Omental fat pad (tissue), 4 donors: Measurements from ENCODE around the gene GPER1. TPM values are rescaled to one million over a fixed set of nuclear protein-coding genes. Genes with fewer than 3 reads are reported as not detected.
A peak's percentile ranks its signal among the peaks of the same experiment; 100 is the strongest.

Experiments used
- ATAC-seq: fragments of 150-250 bp; one replicate; pipeline ENCODE4 v1.9.1; 2016; ENCODE audit warnings: mild to moderate bottlenecking, moderate library complexity; ENCODE audit not compliant: low FRiP score
- DNase-seq: peaks from one replicate; pipeline ENCODE4 v3.0.0-alpha.2; 2019; ENCODE audit warnings: low spot score
- total RNA-seq, 4 donors: library from RNA; depleted of rRNA; stranded (reverse); fragments of >200 nt; gene quantifications; one replicate each; pipeline ENCODE4 v1.1.0, GENCODE V29; 2016
- TF ChIP-seq, protein P1 (sequence below), 3 donors: fragments of 450-650 bp; IDR thresholded peaks; one replicate each; pipeline ENCODE4 v1.5.1; 2016 to 2017; ENCODE audit warnings: antibody characterized with exemption in 3 of 3, mild to moderate bottlenecking in 3 of 3, moderate library complexity in 2 of 3

Gene GPER1
- total RNA-seq, 4 donors from 2014 or later, result 3.2 to 18.9 (median 4.1) TPM

- TF ChIP-seq, protein P1, sequence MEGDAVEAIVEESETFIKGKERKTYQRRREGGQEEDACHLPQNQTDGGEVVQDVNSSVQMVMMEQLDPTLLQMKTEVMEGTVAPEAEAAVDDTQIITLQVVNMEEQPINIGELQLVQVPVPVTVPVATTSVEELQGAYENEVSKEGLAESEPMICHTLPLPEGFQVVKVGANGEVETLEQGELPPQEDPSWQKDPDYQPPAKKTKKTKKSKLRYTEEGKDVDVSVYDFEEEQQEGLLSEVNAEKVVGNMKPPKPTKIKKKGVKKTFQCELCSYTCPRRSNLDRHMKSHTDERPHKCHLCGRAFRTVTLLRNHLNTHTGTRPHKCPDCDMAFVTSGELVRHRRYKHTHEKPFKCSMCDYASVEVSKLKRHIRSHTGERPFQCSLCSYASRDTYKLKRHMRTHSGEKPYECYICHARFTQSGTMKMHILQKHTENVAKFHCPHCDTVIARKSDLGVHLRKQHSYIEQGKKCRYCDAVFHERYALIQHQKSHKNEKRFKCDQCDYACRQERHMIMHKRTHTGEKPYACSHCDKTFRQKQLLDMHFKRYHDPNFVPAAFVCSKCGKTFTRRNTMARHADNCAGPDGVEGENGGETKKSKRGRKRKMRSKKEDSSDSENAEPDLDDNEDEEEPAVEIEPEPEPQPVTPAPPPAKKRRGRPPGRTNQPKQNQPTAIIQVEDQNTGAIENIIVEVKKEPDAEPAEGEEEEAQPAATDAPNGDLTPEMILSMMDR (IDR thresholded peaks at IDR 0.05), result no peak
- DNase-seq (no peak), ATAC-seq (no peak)
Observed at GRCh38 chr7:1064581-1064980, 23.3 kb upstream of the GPER1 start.

DNA sequence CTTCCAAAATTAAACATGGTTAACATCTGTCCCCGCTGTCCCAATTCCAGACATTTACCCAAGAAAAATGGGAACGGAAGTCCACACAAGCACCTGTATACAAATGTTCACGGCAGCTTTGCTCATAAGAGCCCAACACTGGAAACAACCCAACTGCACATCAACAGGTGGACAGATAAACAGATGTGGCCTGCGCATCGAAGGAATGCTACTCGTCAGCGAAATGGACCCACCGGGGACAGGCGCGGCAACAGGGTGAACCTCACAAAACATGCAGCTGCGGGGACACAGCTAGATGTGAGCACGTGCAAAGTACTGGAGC, 22.7 kb upstream of the GPER1 start:
- DNase-seq (no peak), ATAC-seq (no peak)
- TF ChIP-seq, protein P1 (IDR thresholded peaks at IDR 0.05), result no peak

GRCh38 chr7:1065585-1066241, 22.2 kb upstream of the GPER1 start:
- ATAC-seq, result peak; percentile 83

DNA sequence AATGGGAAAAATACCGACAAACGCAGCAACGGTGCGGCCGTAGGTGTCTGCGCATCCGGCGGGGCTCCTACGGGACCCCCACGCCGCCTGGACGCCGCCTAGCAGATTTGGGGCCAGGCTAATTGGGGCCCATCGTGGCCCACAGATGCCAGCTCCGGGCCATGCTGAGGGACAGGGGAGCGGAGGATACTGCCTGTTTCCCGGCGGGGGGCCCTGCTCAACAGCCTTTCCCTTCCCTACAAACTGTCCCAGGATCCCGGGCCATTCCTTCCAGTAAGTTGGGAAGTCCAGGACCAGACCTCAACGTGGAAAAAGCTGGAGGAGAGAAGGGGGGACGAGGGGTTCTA, 21.7 kb upstream of the GPER1 start:
- no peak for DNase-seq
- TF ChIP-seq, protein P1 (IDR thresholded peaks at IDR 0.05), result no peak
- no peak for ATAC-seq

More at GRCh38 chr7:1065585-1066241, 22.2 kb upstream of the GPER1 start:
- TF ChIP-seq, protein P1 (IDR thresholded peaks at IDR 0.05), result peak in 1 of 3 donors; percentile 63
- peak; percentile 75 for DNase-seq

- ATAC-seq, result no peak
- DNase-seq, result no peak
- TF ChIP-seq, protein P1 (IDR thresholded peaks at IDR 0.05), result no peak
Observed at GRCh38 chr7:1068013-1068412, 19.9 kb upstream of the GPER1 start.

DNA sequence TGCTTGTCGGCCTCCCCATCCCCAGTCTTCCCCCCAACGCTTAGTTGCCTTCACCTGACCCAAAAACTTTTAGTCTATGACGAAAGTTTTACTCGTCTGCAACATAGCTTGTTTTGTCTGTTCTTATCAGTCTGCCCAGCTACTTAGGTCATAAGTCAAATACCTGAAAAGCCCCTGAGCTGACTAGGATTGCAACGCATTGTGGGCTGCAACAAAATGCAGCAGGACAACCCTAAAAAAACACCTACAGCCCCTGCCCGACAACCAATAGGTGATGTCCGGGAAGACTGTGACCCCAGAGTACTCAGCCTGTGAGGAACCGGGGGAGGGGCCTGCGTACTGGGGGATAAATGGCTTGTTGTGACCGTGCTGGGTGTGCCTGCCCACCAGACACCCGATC, 19.3 kb upstream of the GPER1 start:
- TF ChIP-seq, protein P1 (IDR thresholded peaks at IDR 0.05), result no peak
- ATAC-seq (no peak), DNase-seq (no peak)

DNA sequence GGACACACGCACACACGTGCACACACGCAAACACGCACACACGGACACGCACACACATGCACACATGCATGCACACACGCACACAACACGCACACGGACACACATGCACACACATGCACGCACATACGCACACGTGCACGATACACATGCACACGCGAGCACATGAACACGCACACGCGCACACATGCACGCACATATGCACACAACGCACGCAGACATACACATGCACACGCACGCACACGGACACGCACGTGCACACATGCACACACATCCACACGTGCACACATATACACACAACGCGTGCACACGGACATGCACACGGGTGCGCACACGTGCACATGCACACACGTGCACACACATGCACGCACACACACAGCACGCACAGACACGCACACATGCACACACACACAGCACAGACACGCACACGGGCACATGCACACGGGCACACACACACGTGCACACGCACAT, 17.3 kb upstream of the GPER1 start:
- TF ChIP-seq, protein P1 (IDR thresholded peaks at IDR 0.05), result no peak
- ATAC-seq, result no peak
- no peak for DNase-seq
